GM12892 (cell line): ENCODE results near the gene PRDX4.

Experiments used
- POLR2A ChIP-seq: IDR thresholded peaks from 2 replicates; pipeline ENCODE4 v1.6.1; 2011; ENCODE audit warnings: low read depth, low read length, control low read depth
- POLR2AphosphoS5 ChIP-seq: IDR thresholded peaks from 2 replicates; pipeline ENCODE4 v1.6.1; 2011; ENCODE audit warnings: low read depth, low read length, control low read depth

GRCh38 chrX:23694606-23695005, 27.3 kb downstream of the PRDX4 start:
- TF ChIP-seq POLR2AphosphoS5 (no peak), POLR2A (no peak)
